Neuronal stem cell (in vitro differentiated cells): ENCODE results near the gene FBXL22.

Experiments used
- DNase-seq: peaks from one replicate; pipeline ENCODE4 v3.0.0-alpha.2; 2013; ENCODE audit warnings: low spot score
- H2AFZ ChIP-seq: one replicate; pipeline ENCODE4 v1.6.1; 2013; ENCODE audit warnings: mild to moderate bottlenecking, low read length, inconsistent platforms
- H2AK5ac ChIP-seq: 2 replicates; pipeline ENCODE4 v1.6.1; 2013; ENCODE audit warnings: low read depth, mild to moderate bottlenecking, inconsistent platforms, low read length, moderate library complexity, mixed read lengths
- H2BK120ac ChIP-seq: 2 replicates; pipeline ENCODE4 v1.6.1; 2013; ENCODE audit warnings: low read depth, mild to moderate bottlenecking, inconsistent platforms, low read length, moderate library complexity, mixed read lengths
- H2BK12ac ChIP-seq: one replicate; pipeline ENCODE4 v1.6.1; 2013; ENCODE audit warnings: low read length, inconsistent platforms
- H2BK15ac ChIP-seq: 2 replicates; pipeline ENCODE4 v1.6.1; 2013; ENCODE audit warnings: mild to moderate bottlenecking, low read length, inconsistent platforms, mixed read lengths
- H2BK5ac ChIP-seq: one replicate; pipeline ENCODE4 v1.6.1; 2013; ENCODE audit warnings: inconsistent platforms, mild to moderate bottlenecking, low read length, moderate library complexity
- H3K14ac ChIP-seq: one replicate; pipeline ENCODE4 v1.6.1; 2013; ENCODE audit warnings: low read length, inconsistent platforms
- H3K18ac ChIP-seq: 2 replicates; pipeline ENCODE4 v1.6.1; 2013; ENCODE audit warnings: low read length, inconsistent platforms
- H3K23ac ChIP-seq: 2 replicates; pipeline ENCODE4 v1.6.1; 2013; ENCODE audit warnings: low read depth, mild to moderate bottlenecking, mixed read lengths, low read length, inconsistent platforms; ENCODE audit not compliant: poor library complexity
- H3K27ac ChIP-seq: replicated peaks from 3 replicates; pipeline ENCODE4 v1.5.1; 2013; ENCODE audit warnings: low read length, inconsistent platforms
- H3K27me3 ChIP-seq, 3 experiments: 2 replicates each; pipeline ENCODE4 v1.6.1; 2013; ENCODE audit warnings: low read length in 3 of 3, mild to moderate bottlenecking in 2 of 3, inconsistent platforms in 1 of 3, low read depth in 1 of 3, mixed read lengths in 1 of 3, moderate library complexity in 1 of 3; ENCODE audit not compliant: control insufficient read depth in 3 of 3, insufficient read depth in 3 of 3
- H3K36me3 ChIP-seq, 2 donors: replicated peaks in 1 of 2; 2 replicates each; pipeline ENCODE4 v1.6.1; 2013; ENCODE audit warnings: low read length in 2 of 2; ENCODE audit not compliant: control insufficient read depth in 2 of 2, insufficient read depth in 2 of 2
- H3K4ac ChIP-seq: 2 replicates; pipeline ENCODE4 v1.6.1; 2013; ENCODE audit warnings: inconsistent platforms, mild to moderate bottlenecking, low read length, moderate library complexity
- H3K4me1 ChIP-seq, 2 donors: 1 replicate in 1 of 2; 2 replicates in 1 of 2; pipeline ENCODE4 v1.6.1; 2013; ENCODE audit warnings: low read length in 2 of 2, low read depth in 1 of 2; ENCODE audit not compliant: control insufficient read depth in 2 of 2, insufficient read depth in 1 of 2
- H3K4me2 ChIP-seq: one replicate; pipeline ENCODE4 v1.6.1; 2013; ENCODE audit warnings: mild to moderate bottlenecking, low read length, inconsistent platforms; ENCODE audit not compliant: insufficient read depth, poor library complexity, severe bottlenecking
- H3K4me3 ChIP-seq, 2 donors: 2 replicates each; pipeline ENCODE4 v1.5.1; 2013; ENCODE audit warnings: low read length in 2 of 2, mild to moderate bottlenecking in 2 of 2, inconsistent platforms in 1 of 2, moderate library complexity in 1 of 2
- H3K79me1 ChIP-seq: one replicate; pipeline ENCODE4 v1.6.1; 2013; ENCODE audit warnings: low read depth, mild to moderate bottlenecking, inconsistent platforms, low read length, moderate library complexity
- H3K9ac ChIP-seq: one replicate; pipeline ENCODE4 v1.6.1; 2013; ENCODE audit warnings: mild to moderate bottlenecking, low read depth, low read length, inconsistent platforms; ENCODE audit not compliant: poor library complexity
- H3K9me3 ChIP-seq, 2 donors: replicated peaks in 1 of 2; 2 replicates each; pipeline versions ENCODE3 to v1.6.1; 2013; ENCODE audit warnings: low read length in 2 of 2, mild to moderate bottlenecking in 2 of 2, inconsistent platforms in 1 of 2, low read depth in 1 of 2, mixed read lengths in 1 of 2, moderate library complexity in 1 of 2; ENCODE audit not compliant: control insufficient read depth in 2 of 2, insufficient read depth in 1 of 2
- H4K8ac ChIP-seq: one replicate; pipeline ENCODE4 v1.6.1; 2013; ENCODE audit warnings: low read depth, mild to moderate bottlenecking, inconsistent platforms, low read length, moderate library complexity
- H4K91ac ChIP-seq: one replicate; pipeline ENCODE4 v1.6.1; 2013; ENCODE audit warnings: low read length, low read depth, mild to moderate bottlenecking, inconsistent platforms; ENCODE audit not compliant: poor library complexity
- WGBS, 2 donors: extraction: QIAGEN DNeasy Blood & Tissue Kit; methylation state at CpG; one replicate each; pipeline ENCODE4 v1.1.7; 2013; ENCODE audit warnings: missing lambda C conversion rate in 2 of 2, mixed read lengths in 1 of 2; ENCODE audit not compliant: insufficient read length in 2 of 2, insufficient replicate concordance in 1 of 2; ENCODE audit errors: extremely low coverage in 2 of 2; 5-methylcytosine and 5-hydroxymethylcytosine counted together

FBXL22 gene

GRCh38 chr15:63573533-63573932 lies 23.7 kb upstream of the FBXL22 start:
- Histone ChIP-seq H3K4me2 (no peak overlapping the region), H2AFZ (no peak overlapping the region), H3K23ac (no peak overlapping the region), H2BK120ac (no peak overlapping the region), H2BK15ac (no peak overlapping the region), H3K9ac (no peak overlapping the region), H3K36me3 (peaks cover 14 to 97% of the 10 kb centered on the region in 2 donors), H3K9me3 (no peaks in the 10 kb centered on the region), H3K27me3 (no peaks in the 10 kb centered on the region), H3K79me1 (no peaks in the 10 kb centered on the region), H4K91ac (no peak overlapping the region), H3K18ac (no peak overlapping the region), H2BK5ac (no peak overlapping the region), H3K4ac (no peak overlapping the region), H4K8ac (no peak overlapping the region), H2AK5ac (no peak overlapping the region), H3K4me1 (no peaks in the 10 kb centered on the region), H2BK12ac (no peak overlapping the region), H3K4me3 (no peak overlapping the region), H3K14ac (no peak overlapping the region), H3K27ac (no peak overlapping the region)
- no peak for DNase-seq

- H3K4me1 ChIP-seq = no peaks in the 10 kb centered on the region
- H2BK12ac ChIP-seq = no peak overlapping the region
- H2AFZ ChIP-seq = no peak overlapping the region
- H3K23ac ChIP-seq = no peak overlapping the region
- peaks cover 11 to 97% of the 10 kb centered on the region in 2 donors for H3K36me3 ChIP-seq
- no peaks in the 10 kb centered on the region for H3K79me1 ChIP-seq
- no peak overlapping the region for H2BK120ac ChIP-seq
- H3K4me3 ChIP-seq = no peak overlapping the region
- no peak overlapping the region for H3K4ac ChIP-seq
- H3K27me3 ChIP-seq = no peaks in the 10 kb centered on the region
- no CpG with 5 or more reads among the region's 1 CpG for WGBS, 2 donors
- DNase-seq = no peak
- no peak overlapping the region for H2BK5ac ChIP-seq
- H2AK5ac ChIP-seq = no peak overlapping the region
- H4K8ac ChIP-seq = no peak overlapping the region
- H3K9ac ChIP-seq = no peak overlapping the region
- no peak overlapping the region for H3K27ac ChIP-seq
- H3K9me3 ChIP-seq = no peaks in the 10 kb centered on the region
- no peak overlapping the region for H3K14ac ChIP-seq
- no peak overlapping the region for H2BK15ac ChIP-seq
- no peak overlapping the region for H4K91ac ChIP-seq
- no peak overlapping the region for H3K18ac ChIP-seq
- H3K4me2 ChIP-seq = no peak overlapping the region
These were observed 21.9 kb upstream of the FBXL22 start for GRCh38 chr15:63575312-63575711.

GRCh38 chr15:63576441-63576840 lies 20.7 kb upstream of the FBXL22 start:
- H3K79me1 ChIP-seq = no peaks in the 10 kb centered on the region
- H3K4me3 ChIP-seq = no peak overlapping the region
- H4K91ac ChIP-seq = no peak overlapping the region
- peaks cover 10 to 95% of the 10 kb centered on the region in 2 donors for H3K36me3 ChIP-seq
- no peak overlapping the region for H2BK5ac ChIP-seq
- no peak for DNase-seq
- H3K4me1 ChIP-seq = no peaks in the 10 kb centered on the region
- no peak overlapping the region for H3K23ac ChIP-seq
- no peak overlapping the region for H2AFZ ChIP-seq
- no peak overlapping the region for H3K27ac ChIP-seq
- no peaks in the 10 kb centered on the region for H3K27me3 ChIP-seq
- no peak overlapping the region for H3K4ac ChIP-seq
- H4K8ac ChIP-seq = no peak overlapping the region
- H3K18ac ChIP-seq = no peak overlapping the region
- no peak overlapping the region for H3K14ac ChIP-seq
- no peak overlapping the region for H3K4me2 ChIP-seq
- no peaks in the 10 kb centered on the region for H3K9me3 ChIP-seq
- no peak overlapping the region for H3K9ac ChIP-seq
- H2BK12ac ChIP-seq = no peak overlapping the region
- no peak overlapping the region for H2BK15ac ChIP-seq
- no peak overlapping the region for H2AK5ac ChIP-seq
- no CpG with 5 or more reads among the region's 6 CpGs for WGBS, 2 donors
- H2BK120ac ChIP-seq = no peak overlapping the region

GRCh38 chr15:63582179-63582578 lies 15.0 kb upstream of the FBXL22 start:
- H3K14ac ChIP-seq = no peak overlapping the region
- H2BK5ac ChIP-seq = no peak overlapping the region
- no peak overlapping the region for H3K23ac ChIP-seq
- H3K9ac ChIP-seq = no peak overlapping the region
- H2AK5ac ChIP-seq = no peak overlapping the region
- no peak overlapping the region for H4K8ac ChIP-seq
- H3K36me3 ChIP-seq = peaks cover 2 to 93% of the 10 kb centered on the region in 2 donors
- H3K4me1 ChIP-seq = no peaks in the 10 kb centered on the region
- H2BK15ac ChIP-seq = no peak overlapping the region
- DNase-seq = no peak
- no peak overlapping the region for H4K91ac ChIP-seq
- no peak overlapping the region for H3K4me3 ChIP-seq
- no peaks in the 10 kb centered on the region for H3K27me3 ChIP-seq
- no peak overlapping the region for H3K18ac ChIP-seq
- no peaks in the 10 kb centered on the region for H3K79me1 ChIP-seq
- no peak overlapping the region for H3K4ac ChIP-seq
- no peak overlapping the region for H3K27ac ChIP-seq
- no peak overlapping the region for H2AFZ ChIP-seq
- no peak overlapping the region for H3K4me2 ChIP-seq
- no peak overlapping the region for H2BK120ac ChIP-seq
- H2BK12ac ChIP-seq = no peak overlapping the region
- peaks cover 0 to 14% of the 10 kb centered on the region in 2 donors for H3K9me3 ChIP-seq
